Activated CD8-positive, alpha-beta memory T cell treated with anti-CD3 and anti-CD28 coated beads for 1 hour (primary cell): ENCODE measurements around the gene FBXO41.
"Not testable (repeated sequence)": the region's sequence is repeated elsewhere in the genome, so short reads cannot be mapped to it uniquely, and the experiment has no call there.

Source experiments
- DNase-seq, 2 donors: peaks; one replicate each; pipeline ENCODE4 v3.0.0-alpha.2; 2020; ENCODE audit warnings: low read depth in 1 of 2; ENCODE audit errors: extremely low read depth in 1 of 2

Gene FBXO41

GRCh38 chr2:73263540-73264331, 20.5 kb downstream of the FBXO41 start:
- no peak for DNase-seq

- DNase-seq: not testable (repeated sequence)
These were observed 21.4 kb downstream of the FBXO41 start for GRCh38 chr2:73262691-73263429.

GRCh38 chr2:73262108-73262651, 22.1 kb downstream of the FBXO41 start:
- DNase-seq: no peak

- no peak for DNase-seq
These were observed 23.8 kb downstream of the FBXO41 start for GRCh38 chr2:73260338-73260984.

- DNase-seq: no peak
These were observed 24.5 kb downstream of the FBXO41 start for GRCh38 chr2:73259704-73260337.

- no peak for DNase-seq
These were observed 25.0 kb downstream of the FBXO41 start for GRCh38 chr2:73259276-73259675.

GRCh38 chr2:73258913-73259215, 25.4 kb downstream of the FBXO41 start:
- no peak for DNase-seq

GRCh38 chr2:73258186-73258912, 25.9 kb downstream of the FBXO41 start:
- no peak for DNase-seq

- DNase-seq: no peak
These were observed 26.7 kb downstream of the FBXO41 start for GRCh38 chr2:73257425-73258125.

- no peak for DNase-seq
These were observed 27.3 kb downstream of the FBXO41 start for GRCh38 chr2:73257021-73257420.

- no peak for DNase-seq
These were observed 27.7 kb downstream of the FBXO41 start for GRCh38 chr2:73256618-73256922.

GRCh38 chr2:73255907-73256617, 28.2 kb downstream of the FBXO41 start:
- no peak for DNase-seq

GRCh38 chr2:73255007-73255644, 29.2 kb downstream of the FBXO41 start:
- no peak for DNase-seq

- DNase-seq: no peak
These were observed 29.8 kb downstream of the FBXO41 start for GRCh38 chr2:73254343-73255006.

GRCh38 chr2:73253901-73254300, 30.4 kb downstream of the FBXO41 start:
- no peak for DNase-seq

- no peak for DNase-seq
These were observed 30.9 kb downstream of the FBXO41 start for GRCh38 chr2:73253400-73253799.

- DNase-seq: no peak
These were observed 31.8 kb downstream of the FBXO41 start for GRCh38 chr2:73252238-73253027.
